ENCODE results near the gene TET1. TPM values are rescaled to one million over a fixed set of nuclear protein-coding genes. Genes with fewer than 3 reads are reported as not detected.

Gene TET1
- total RNA-seq, 1 experiment from 2014 or later, result 53.4 TPM

GRCh38 chr10:68560943-68561864, 1.1 kb downstream of the TET1 start:
- no peak overlapping the region for H4K91ac ChIP-seq (ENCODE audit: insufficient read length, low read depth, low read length)
- H3K14ac ChIP-seq (ENCODE audit: insufficient read depth, low read length), result peak overlapping the region; percentile 39; the same call in 1 of the 2 replicates
- H2AK5ac ChIP-seq (ENCODE audit: insufficient read length, low read length), result no peak overlapping the region
- no peaks in the 10 kb centered on the region for H4K20me1 ChIP-seq (ENCODE audit: control insufficient read depth, insufficient read depth, insufficient read length)
- no peaks in the 10 kb centered on the region for H3K79me1 ChIP-seq (ENCODE audit: insufficient read depth, low read depth, low read length, poor library complexity, severe bottlenecking)
- H2BK15ac ChIP-seq (ENCODE audit: low read depth, low read length), result no peak overlapping the region
- H3K18ac ChIP-seq (ENCODE audit: insufficient read length, low read depth, low read length), result peak overlapping the region; percentile 79
- H4K5ac ChIP-seq (ENCODE audit: insufficient read length, low read depth, low read length), result no peak overlapping the region
- no peaks in the 10 kb centered on the region for H3K27me3 ChIP-seq (ENCODE audit: insufficient read depth, low read length)
- H3K4me1 ChIP-seq (ENCODE audit: insufficient read depth, low read length), result peaks cover 4% of the 10 kb centered on the region; the same call in 1 of the 2 replicates
- peak overlapping the region; percentile 89 to 96 (median 89) for H3K27ac Mint-ChIP-seq
- H2BK120ac ChIP-seq (ENCODE audit: low read depth, low read length, poor library complexity, severe bottlenecking), result no peak overlapping the region
- TF ChIP-seq CTCF (conservative IDR thresholded peaks at IDR 0.05), result no peak
- peak overlapping the region; percentile 99 for H3K4me2 ChIP-seq (ENCODE audit: insufficient read depth, insufficient read length, low read length)
- H2BK5ac ChIP-seq (ENCODE audit: insufficient read length, low read length), result no peak overlapping the region
- H3K36me3 Mint-ChIP-seq (ENCODE audit: insufficient read depth in 1 of 3, low read depth in 3 of 3), result peaks cover 6 to 12% (median 8%) of the 10 kb centered on the region in 3 experiments; a peak in 6 of 7 replicates
- no peak overlapping the region for H2BK12ac ChIP-seq (ENCODE audit: insufficient read length, low read depth, low read length)
- H3K56ac ChIP-seq (ENCODE audit: insufficient read length, low read depth, low read length), result no peak overlapping the region
- no peak overlapping the region for H3K23ac ChIP-seq (ENCODE audit: insufficient read length, low read depth, low read length)
- DNase-seq, result peak; percentile 61
- no peaks in the 10 kb centered on the region for H3K9me3 ChIP-seq (ENCODE audit: control insufficient read depth, low read depth, low read length)
- no CpG with 5 or more reads among the region's 55 CpGs for WGBS (ENCODE audit: extremely low coverage, insufficient read length, low lambda C conversion rate)
- H3T11ph ChIP-seq (ENCODE audit: low read length), result no peak overlapping the region
- H2BK20ac ChIP-seq (ENCODE audit: low read depth, low read length, poor library complexity, severe bottlenecking), result no peak overlapping the region
- peaks cover 19% of the 10 kb centered on the region for H3K23me2 ChIP-seq (ENCODE audit: insufficient read length, low read depth, low read length, poor library complexity, severe bottlenecking)
- H3K9ac ChIP-seq (ENCODE audit: extremely low read depth, insufficient read length, low read length), result peak overlapping the region; percentile 86
- no peak overlapping the region for H4K8ac ChIP-seq (replicated peaks; ENCODE audit: insufficient read length, low read depth, low read length)
- H3K79me2 ChIP-seq (ENCODE audit: insufficient read depth, low read length), result peaks cover 35% of the 10 kb centered on the region; the same call in 1 of the 2 replicates
- H3K27me3 Mint-ChIP-seq (ENCODE audit: low read depth), result peaks cover 5% of the 10 kb centered on the region
- H2AFZ ChIP-seq (ENCODE audit: low read length), result no peak overlapping the region
- no peak overlapping the region for H3K27ac ChIP-seq (ENCODE audit: insufficient read length, low read depth, low read length)
- H3K4ac ChIP-seq (ENCODE audit: low read depth, low read length), result no peak overlapping the region
- H3K4me3 Mint-ChIP-seq, result peak overlapping the region; percentile 93 to 95
- peaks cover 43 to 44% of the 10 kb centered on the region in 2 experiments for H3K4me1 Mint-ChIP-seq
- no peaks in the 10 kb centered on the region; a peak in 1 of 5 replicates for H3K9me3 Mint-ChIP-seq
